Measurements from ENCODE around the gene ACSM5.
"Not testable (repeated sequence)": the region's sequence is repeated elsewhere in the genome, so short reads cannot be mapped to it uniquely, and the experiment has no call there.

The ACSM5 gene

GRCh38 chr16:20441191-20441590 lies 31.9 kb downstream of the ACSM5 start:
- Histone ChIP-seq H3K9ac (no peak overlapping the region), H3K4me2 (no peak overlapping the region), H4K20me1 (no peaks in the 10 kb centered on the region), H3K4me1 (no peaks in the 10 kb centered on the region), H3K27me3 (no peaks in the 10 kb centered on the region), H3K36me3 (no peaks in the 10 kb centered on the region), H3K27ac (no peak overlapping the region), H3K4me3 (no peak overlapping the region), H3K9me3 (replicated peaks in 1 of 11) (no peaks in the 10 kb centered on the region)
- TF ChIP-seq Cebpa-rat (IDR thresholded peaks at IDR 0.05), result no peak

GRCh38 chr16:20441859-20442258 lies 32.5 kb downstream of the ACSM5 start:
- H3K4me3 ChIP-seq; H3K9me3 ChIP-seq (replicated peaks in 1 of 11); H3K36me3 ChIP-seq; H3K4me2 ChIP-seq; H3K27ac ChIP-seq; H3K9ac ChIP-seq; H4K20me1 ChIP-seq; H3K27me3 ChIP-seq; H3K4me1 ChIP-seq: not testable (repeated sequence)

GRCh38 chr16:20446652-20447393 lies 37.5 kb downstream of the ACSM5 start:
- H3K4me2 ChIP-seq; H3K36me3 ChIP-seq; H3K4me1 ChIP-seq; H3K9me3 ChIP-seq (replicated peaks in 1 of 11); H3K27me3 ChIP-seq; H3K4me3 ChIP-seq; H3K27ac ChIP-seq; H4K20me1 ChIP-seq; H3K9ac ChIP-seq: not testable (repeated sequence)

- not testable (repeated sequence) for H3K27ac ChIP-seq; H4K20me1 ChIP-seq; H3K4me2 ChIP-seq; H3K4me3 ChIP-seq; H3K4me1 ChIP-seq; H3K9ac ChIP-seq; H3K27me3 ChIP-seq; H3K9me3 ChIP-seq (replicated peaks in 1 of 11); H3K36me3 ChIP-seq
Observed at GRCh38 chr16:20451364-20451763, 42.0 kb downstream of the ACSM5 start, which contains the start of gene ACSM2A. Gene ACSM2A, plus strand, starts transcription at chr16:20451521. Its CDS starts 8,594 bp downstream, at chr16:20460115.

GRCh38 chr16:20453633-20454032 lies 44.3 kb downstream of the ACSM5 start:
- H3K36me3 ChIP-seq; H3K4me2 ChIP-seq; H3K9me3 ChIP-seq (replicated peaks in 1 of 11); H3K4me1 ChIP-seq; H3K27me3 ChIP-seq; H3K27ac ChIP-seq; H3K9ac ChIP-seq; H4K20me1 ChIP-seq; H3K4me3 ChIP-seq: not testable (repeated sequence)

GRCh38 chr16:20459227-20459626 lies 49.9 kb downstream of the ACSM5 start:
- H4K20me1 ChIP-seq; H3K4me1 ChIP-seq; H3K27ac ChIP-seq; H3K4me3 ChIP-seq; H3K36me3 ChIP-seq; H3K4me2 ChIP-seq; H3K27me3 ChIP-seq; H3K9me3 ChIP-seq (replicated peaks in 1 of 11); H3K9ac ChIP-seq: not testable (repeated sequence)

- not testable (repeated sequence) for H3K27ac ChIP-seq; H3K4me1 ChIP-seq; H3K27me3 ChIP-seq; H3K36me3 ChIP-seq; H3K9me3 ChIP-seq (replicated peaks in 1 of 11); H3K4me3 ChIP-seq; H3K4me2 ChIP-seq; H3K9ac ChIP-seq; H4K20me1 ChIP-seq
Observed at GRCh38 chr16:20460313-20460712, 51.0 kb downstream of the ACSM5 start.

GRCh38 chr16:20468954-20469353 lies 59.6 kb downstream of the ACSM5 start:
- H3K9ac ChIP-seq; H3K36me3 ChIP-seq; H3K4me2 ChIP-seq; H3K4me3 ChIP-seq; H3K4me1 ChIP-seq; H3K27ac ChIP-seq; H3K9me3 ChIP-seq (replicated peaks in 1 of 11); H4K20me1 ChIP-seq; H3K27me3 ChIP-seq: not testable (repeated sequence)

- not testable (repeated sequence) for H3K4me3 ChIP-seq; H3K9me3 ChIP-seq (replicated peaks in 1 of 11); H3K27ac ChIP-seq; H3K4me1 ChIP-seq; H3K36me3 ChIP-seq; H3K27me3 ChIP-seq; H4K20me1 ChIP-seq; H3K4me2 ChIP-seq; H3K9ac ChIP-seq
Observed at GRCh38 chr16:20469930-20470329, 60.6 kb downstream of the ACSM5 start.

GRCh38 chr16:20470732-20471131 lies 61.4 kb downstream of the ACSM5 start:
- H3K4me1 ChIP-seq; H3K4me3 ChIP-seq; H3K4me2 ChIP-seq; H3K9ac ChIP-seq; H3K27me3 ChIP-seq; H3K36me3 ChIP-seq; H4K20me1 ChIP-seq; H3K27ac ChIP-seq; H3K9me3 ChIP-seq (replicated peaks in 1 of 11): not testable (repeated sequence)

- not testable (repeated sequence) for H3K36me3 ChIP-seq; H3K9me3 ChIP-seq (replicated peaks in 1 of 11); H3K9ac ChIP-seq; H3K4me2 ChIP-seq; H3K27me3 ChIP-seq; H3K4me3 ChIP-seq; H3K4me1 ChIP-seq; H3K27ac ChIP-seq; H4K20me1 ChIP-seq
Observed at GRCh38 chr16:20477188-20477744, 67.9 kb downstream of the ACSM5 start.

GRCh38 chr16:20483989-20484388 lies 74.7 kb downstream of the ACSM5 start:
- not testable (repeated sequence) for H3K36me3 ChIP-seq; H3K4me3 ChIP-seq; H3K27ac ChIP-seq; H3K9ac ChIP-seq; H3K27me3 ChIP-seq; H3K4me2 ChIP-seq; H3K9me3 ChIP-seq (replicated peaks in 1 of 11); H4K20me1 ChIP-seq
- peaks cover 0 to 14% (median 0%) of the 10 kb centered on the region in 10 experiments; a peak in 3 of 20 replicates for H3K4me1 ChIP-seq
